ENCODE measurements around the gene CPTP.

GRCh38 chr1:1373815-1374588, 49.4 kb downstream of the CPTP start:
- TF ChIP-seq POLR2A (IDR thresholded peaks at IDR 0.05) (no peak), CTCF (IDR thresholded peaks at IDR 0.05) (no peak)
